Measurements from ENCODE around the gene RNF208.

- TF ChIP-seq CTCF (IDR thresholded peaks at IDR 0.05): no peak
- TF ChIP-seq POLR2A (IDR thresholded peaks at IDR 0.05): no peak
These were observed 26.4 kb downstream of the RNF208 start for GRCh38 chr9:137195525-137196220.
